ENCODE data around the gene NAT9. TPM values are rescaled to one million over a fixed set of nuclear protein-coding genes. Genes with fewer than 3 reads are reported as not detected.

Gene NAT9
- total and polyA plus RNA-seq, 4 donors: 27.1 to 47.4 (median 36.6) TPM

DNA sequence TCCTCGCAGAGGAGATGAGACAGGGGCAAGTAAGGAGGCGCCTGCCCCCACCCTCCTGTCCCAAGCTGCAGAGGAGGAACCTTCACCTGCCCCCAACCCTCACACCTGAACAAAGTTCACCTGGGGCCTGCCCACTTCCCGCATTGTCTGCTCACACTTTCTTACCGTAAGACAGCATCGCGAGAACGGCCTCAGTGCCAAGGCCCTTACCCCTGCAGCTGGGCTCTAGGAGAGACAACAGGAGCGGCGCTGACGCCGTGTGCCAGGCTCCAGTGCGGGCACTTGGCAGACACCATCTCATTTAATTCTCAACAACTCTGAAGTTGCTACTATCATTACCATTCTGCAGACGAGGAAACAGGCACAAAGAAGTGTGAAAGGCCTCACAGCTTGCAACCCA lies 4.1 kb downstream of the NAT9 start:
- no peak for ATAC-seq (ENCODE audit: insufficient read depth, low FRiP score)
- Histone ChIP-seq H3K9ac (ENCODE audit: insufficient read depth in 1 of 2, low read length in 2 of 2) (no peak overlapping the region), H3K4me3 (no peak overlapping the region), H3K27ac (ENCODE audit: low read depth in 1 of 2, low read length in 1 of 2) (no peak overlapping the region), H3K27me3 (ENCODE audit: control insufficient read depth in 3 of 3, insufficient read depth in 3 of 3, low read length in 2 of 3) (no peaks in the 10 kb centered on the region), H3K4me1 (ENCODE audit: control insufficient read depth in 5 of 5, insufficient read depth in 5 of 5, low read length in 5 of 5) (peaks cover 0 to 18% (median 6%) of the 10 kb centered on the region in 5 donors), H3K36me3 (ENCODE audit: control insufficient read depth in 4 of 4, insufficient read depth in 4 of 4, low read length in 4 of 4) (peaks cover 6 to 43% (median 29%) of the 10 kb centered on the region in 4 donors), H3K9me3 (ENCODE audit: control insufficient read depth in 4 of 4, insufficient read depth in 3 of 4, low read length in 3 of 4) (no peaks in the 10 kb centered on the region)
- WGBS, 2 donors: 93 to 95% methylated on average over 13 of the region's 13 CpGs
- TF ChIP-seq, protein P1, sequence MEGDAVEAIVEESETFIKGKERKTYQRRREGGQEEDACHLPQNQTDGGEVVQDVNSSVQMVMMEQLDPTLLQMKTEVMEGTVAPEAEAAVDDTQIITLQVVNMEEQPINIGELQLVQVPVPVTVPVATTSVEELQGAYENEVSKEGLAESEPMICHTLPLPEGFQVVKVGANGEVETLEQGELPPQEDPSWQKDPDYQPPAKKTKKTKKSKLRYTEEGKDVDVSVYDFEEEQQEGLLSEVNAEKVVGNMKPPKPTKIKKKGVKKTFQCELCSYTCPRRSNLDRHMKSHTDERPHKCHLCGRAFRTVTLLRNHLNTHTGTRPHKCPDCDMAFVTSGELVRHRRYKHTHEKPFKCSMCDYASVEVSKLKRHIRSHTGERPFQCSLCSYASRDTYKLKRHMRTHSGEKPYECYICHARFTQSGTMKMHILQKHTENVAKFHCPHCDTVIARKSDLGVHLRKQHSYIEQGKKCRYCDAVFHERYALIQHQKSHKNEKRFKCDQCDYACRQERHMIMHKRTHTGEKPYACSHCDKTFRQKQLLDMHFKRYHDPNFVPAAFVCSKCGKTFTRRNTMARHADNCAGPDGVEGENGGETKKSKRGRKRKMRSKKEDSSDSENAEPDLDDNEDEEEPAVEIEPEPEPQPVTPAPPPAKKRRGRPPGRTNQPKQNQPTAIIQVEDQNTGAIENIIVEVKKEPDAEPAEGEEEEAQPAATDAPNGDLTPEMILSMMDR (IDR thresholded peaks at IDR 0.05; ENCODE audit: control extremely low read depth, extremely low read depth): no peak
- DNase-seq: no peak

DNA sequence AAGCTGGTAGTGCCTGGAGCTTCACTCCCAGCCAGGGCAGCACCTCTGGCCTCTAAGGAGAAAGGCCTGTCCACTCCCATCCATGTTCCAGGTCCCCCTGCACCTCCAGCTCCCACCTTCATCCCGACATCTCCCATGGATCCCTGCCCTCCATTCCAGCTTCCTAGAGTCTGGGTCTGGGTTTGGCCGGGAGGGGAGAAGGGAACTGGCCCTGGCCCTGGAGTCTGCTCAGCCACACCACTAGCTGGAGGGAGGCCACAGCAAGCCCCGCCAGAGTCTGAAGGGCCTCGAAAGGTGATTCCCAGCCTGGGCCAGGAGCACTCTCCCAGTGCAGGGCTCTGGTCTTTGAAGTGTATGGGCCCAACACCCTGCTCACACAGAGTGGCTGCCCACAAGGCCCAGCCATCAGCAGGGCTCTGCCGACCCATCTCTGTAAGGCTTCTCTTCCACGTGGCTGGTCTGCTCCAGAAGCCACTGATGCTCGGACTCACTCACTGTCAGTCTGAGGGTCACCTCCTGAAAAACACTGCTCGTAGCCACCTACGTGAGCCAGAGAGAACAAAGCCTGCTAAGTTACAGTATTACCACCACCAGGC lies 4.7 kb downstream of the NAT9 start:
- Histone ChIP-seq H3K9me3 (ENCODE audit: control insufficient read depth in 4 of 4, insufficient read depth in 3 of 4, low read length in 3 of 4) (no peaks in the 10 kb centered on the region), H3K4me3 (no peak overlapping the region), H3K9ac (ENCODE audit: insufficient read depth in 1 of 2, low read length in 2 of 2) (no peak overlapping the region), H3K27ac (ENCODE audit: low read depth in 1 of 2, low read length in 1 of 2) (no peak overlapping the region), H3K36me3 (ENCODE audit: control insufficient read depth in 4 of 4, insufficient read depth in 4 of 4, low read length in 4 of 4) (peaks cover 6 to 43% (median 29%) of the 10 kb centered on the region in 4 donors), H3K4me1 (ENCODE audit: control insufficient read depth in 5 of 5, insufficient read depth in 5 of 5, low read length in 5 of 5) (peaks cover 0 to 18% (median 7%) of the 10 kb centered on the region in 5 donors), H3K27me3 (ENCODE audit: control insufficient read depth in 3 of 3, insufficient read depth in 3 of 3, low read length in 2 of 3) (no peaks in the 10 kb centered on the region)
- TF ChIP-seq, protein P1 (IDR thresholded peaks at IDR 0.05; ENCODE audit: control extremely low read depth, extremely low read depth): no peak
- ATAC-seq (ENCODE audit: insufficient read depth, low FRiP score) (no peak), DNase-seq (no peak)
- WGBS, 2 donors: 90 to 95% methylated on average over 9 of the region's 9 CpGs

DNA sequence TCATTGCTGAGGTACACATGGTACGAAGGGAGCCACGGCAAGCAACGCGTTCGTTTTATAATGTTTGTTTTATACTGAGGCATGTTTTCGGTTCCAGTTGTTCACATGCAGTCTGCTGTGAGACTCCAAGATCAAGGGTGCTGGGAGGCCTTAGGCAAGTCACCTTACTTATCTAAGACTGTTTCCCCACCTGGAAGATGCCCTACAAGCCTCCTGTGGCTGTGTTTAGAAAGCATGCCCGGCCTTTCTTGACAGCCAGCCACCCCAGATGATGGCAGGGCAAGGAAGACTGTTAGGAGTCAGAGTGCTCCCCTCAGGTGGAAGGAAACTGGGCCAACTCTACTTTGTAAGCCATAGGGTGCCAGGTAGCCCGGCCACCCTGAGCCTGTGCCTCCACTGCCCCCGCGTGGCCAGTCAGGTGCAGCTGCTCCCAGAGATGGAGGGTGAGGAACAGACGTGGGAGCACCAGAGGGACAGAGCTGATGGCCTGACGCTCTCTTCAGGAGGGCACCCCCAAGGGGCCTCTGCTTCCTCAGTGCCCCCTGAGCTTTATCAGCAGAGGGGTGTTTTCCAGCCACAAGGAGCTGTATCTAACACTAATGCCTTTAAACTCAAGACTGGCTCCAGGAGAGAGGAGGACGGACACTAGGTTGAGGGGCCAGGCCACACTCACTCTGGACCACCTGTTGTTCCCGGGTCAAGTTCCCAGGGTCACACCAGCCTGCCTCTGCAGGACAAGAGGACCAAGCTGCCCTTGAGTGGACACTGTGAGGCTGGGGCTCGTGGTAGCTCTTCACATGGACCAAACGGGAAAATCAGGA lies 5.4 kb downstream of the NAT9 start:
- Histone ChIP-seq H3K27ac (ENCODE audit: low read depth in 1 of 2, low read length in 1 of 2) (no peak overlapping the region), H3K9me3 (ENCODE audit: control insufficient read depth in 4 of 4, insufficient read depth in 3 of 4, low read length in 3 of 4) (no peaks in the 10 kb centered on the region), H3K27me3 (ENCODE audit: control insufficient read depth in 3 of 3, insufficient read depth in 3 of 3, low read length in 2 of 3) (no peaks in the 10 kb centered on the region), H3K4me1 (ENCODE audit: control insufficient read depth in 5 of 5, insufficient read depth in 5 of 5, low read length in 5 of 5) (peaks cover 0 to 18% (median 7%) of the 10 kb centered on the region in 5 donors), H3K4me3 (no peak overlapping the region), H3K9ac (ENCODE audit: insufficient read depth in 1 of 2, low read length in 2 of 2) (no peak overlapping the region), H3K36me3 (ENCODE audit: control insufficient read depth in 4 of 4, insufficient read depth in 4 of 4, low read length in 4 of 4) (peaks cover 6 to 43% (median 29%) of the 10 kb centered on the region in 4 donors)
- 60 to 62% methylated on average over 16 of the region's 16 CpGs for WGBS, 2 donors
- ATAC-seq (ENCODE audit: insufficient read depth, low FRiP score): peak; percentile 62
- TF ChIP-seq, protein P1 (IDR thresholded peaks at IDR 0.05; ENCODE audit: control extremely low read depth, extremely low read depth): peak; percentile 77
- DNase-seq: peak in 2 of 3 donors; percentile 56 to 68
